ENCODE results near the gene LRATD1.

- no peak for TF ChIP-seq POLR2A (IDR thresholded peaks at IDR 0.05)
- TF ChIP-seq POLR2AphosphoS5 (IDR thresholded peaks at IDR 0.05; ENCODE audit: insufficient read depth in 1 of 2, low read depth in 1 of 2), result peak in 1 of 2 donors; percentile 67
- no peak for TF ChIP-seq CTCF (IDR thresholded peaks at IDR 0.05)
Observed at GRCh38 chr2:14628901-14629300, 3.6 kb upstream of the LRATD1 start.
